ENCODE data around the gene BCL11A.

DNA sequence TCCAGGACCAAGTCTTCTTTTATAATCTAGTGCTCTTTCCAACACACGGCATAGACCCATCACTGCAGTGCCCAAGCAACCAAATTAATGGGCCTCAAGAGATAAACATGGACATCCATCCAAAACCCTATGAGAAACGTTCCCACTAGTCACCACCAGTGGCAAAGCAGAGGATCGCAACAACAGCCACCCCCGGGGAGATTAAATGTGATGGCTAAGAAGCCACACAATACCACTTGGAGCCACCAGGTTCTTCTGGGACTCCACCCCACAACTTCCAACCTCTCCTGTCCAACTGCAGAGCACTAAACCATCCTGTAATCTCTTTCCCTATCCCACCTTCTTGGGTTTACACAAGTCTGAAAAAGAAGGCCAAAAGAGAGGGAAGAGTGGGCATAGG, 123.8 kb downstream of the BCL11A start:
- no peak for TF ChIP-seq CTCF (IDR thresholded peaks at IDR 0.05)
- no peak for TF ChIP-seq POLR2A (IDR thresholded peaks at IDR 0.05)

Measured in upper lobe of left lung (tissue), 4 donors.